HEK293 (cell line): ENCODE results near the gene ANKFN1.

Experiments
- CTCF ChIA-PET: fragments of 350-600 bp; formaldehyde crosslinking; extraction: SDS; loops from one replicate; lab custom pipeline; 2021; ENCODE audit warnings: antibody characterized with exemption; lab: Yijun Ruan, JAX
- POLR2A ChIA-PET: fragments of 300-600 bp; formaldehyde crosslinking; extraction: SDS; loops from one replicate; lab custom pipeline; 2020; ENCODE audit warnings: antibody characterized with exemption, inconsistent platforms; lab: Yijun Ruan, JAX
- H3K27ac ChIP-seq: fragments of 200-500 bp; sonication (Bioruptor generic); 2 replicates; pipeline ENCODE4 v1.5.1; 2014; ENCODE audit warnings: low read depth, low read length, control low read depth, inconsistent platforms; ENCODE audit errors: extremely low read depth
- H3K36me3 ChIP-seq, 2 experiments: fragments of 200-500 bp in 1 of 2; sonication (Bioruptor generic) in 1 of 2; 1 replicate in 1 of 2; 2 replicates in 1 of 2; pipeline ENCODE4 v1.5.1; 2014 to 2017; ENCODE audit warnings: inconsistent platforms in 2 of 2, low read length in 2 of 2; ENCODE audit not compliant: control insufficient read depth in 2 of 2, insufficient read depth in 1 of 2
- H3K4me1 ChIP-seq: fragments of 200-500 bp; sonication (Bioruptor generic); 2 replicates; pipeline ENCODE4 v1.5.1; 2014; ENCODE audit warnings: mild to moderate bottlenecking, low read length, inconsistent platforms; ENCODE audit not compliant: control insufficient read depth, insufficient read depth
- H3K4me3 ChIP-seq: 2 replicates; pipeline ENCODE4 v1.5.1; 2011; ENCODE audit warnings: low read depth, mild to moderate bottlenecking, control low read depth, low read length, moderate library complexity
- H3K9me3 ChIP-seq: fragments of 200-500 bp; sonication (Bioruptor generic); 2 replicates; pipeline ENCODE4 v1.5.1; 2014; ENCODE audit warnings: low read depth, low read length, inconsistent platforms; ENCODE audit not compliant: control insufficient read depth, insufficient read depth
- KLF9 ChIP-seq: fragments of 450-650 bp; formaldehyde crosslinking; IDR thresholded peaks from 2 replicates; pipeline ENCODE4 v1.5.1; 2016; ENCODE audit warnings: missing biosample characterization, missing genetic modification characterization, low read depth
- OSR2 ChIP-seq: fragments of 450-650 bp; formaldehyde crosslinking; IDR thresholded peaks from 2 replicates; pipeline ENCODE4 v1.5.1; 2016; ENCODE audit warnings: missing biosample characterization, missing genetic modification characterization
- PRDM1 ChIP-seq: fragments of 450-650 bp; formaldehyde crosslinking; IDR thresholded peaks from 2 replicates; pipeline ENCODE4; 2016; ENCODE audit warnings: missing biosample characterization, missing genetic modification characterization
- YY1 ChIP-seq: fragments of 450-650 bp; formaldehyde crosslinking; IDR thresholded peaks from 2 replicates; pipeline ENCODE4 v1.5.1; 2018; ENCODE audit warnings: missing biosample characterization, missing genetic modification characterization
- ZBTB8A ChIP-seq: fragments of 450-650 bp; formaldehyde crosslinking; IDR thresholded peaks from 2 replicates; pipeline ENCODE4 v1.5.1; 2016; ENCODE audit warnings: missing biosample characterization, missing genetic modification characterization
- ZNF155 ChIP-seq: fragments of 450-650 bp; formaldehyde crosslinking; IDR thresholded peaks from 2 replicates; pipeline ENCODE4 v1.5.1; 2016; ENCODE audit warnings: missing biosample characterization, missing genetic modification characterization
- ZNF223 ChIP-seq: fragments of 450-650 bp; formaldehyde crosslinking; IDR thresholded peaks from 2 replicates; pipeline ENCODE4 v1.5.1; 2016; ENCODE audit warnings: missing biosample characterization, missing genetic modification characterization
- ZNF23 ChIP-seq: fragments of 450-650 bp; formaldehyde crosslinking; IDR thresholded peaks from 2 replicates; pipeline ENCODE4 v1.5.1; 2016; ENCODE audit warnings: missing biosample characterization, missing genetic modification characterization, borderline replicate concordance
- ZNF354C ChIP-seq: fragments of 450-650 bp; formaldehyde crosslinking; IDR thresholded peaks from 2 replicates; pipeline ENCODE4 v1.5.1; 2016; ENCODE audit warnings: missing biosample characterization, missing genetic modification characterization, low read depth, borderline replicate concordance
- ZNF529 ChIP-seq: fragments of 450-650 bp; formaldehyde crosslinking; IDR thresholded peaks from 2 replicates; pipeline ENCODE4 v1.5.1; 2017; ENCODE audit warnings: missing genetic modification characterization, missing biosample characterization; ENCODE audit not compliant: insufficient replicate concordance
- ZNF544 ChIP-seq: fragments of 450-650 bp; formaldehyde crosslinking; IDR thresholded peaks from 2 replicates; pipeline ENCODE4 v1.5.0; 2017; ENCODE audit warnings: missing biosample characterization, missing genetic modification characterization
- ZNF555 ChIP-seq: fragments of 450-650 bp; formaldehyde crosslinking; conservative IDR thresholded peaks from 2 replicates; pipeline ENCODE4 v1.5.1; 2017; ENCODE audit warnings: missing biosample characterization, mild to moderate bottlenecking, missing genetic modification characterization, inconsistent platforms
- ZNF560 ChIP-seq: fragments of 450-650 bp; formaldehyde crosslinking; IDR thresholded peaks from 2 replicates; pipeline ENCODE4 v1.5.1; 2017; ENCODE audit warnings: missing biosample characterization, missing genetic modification characterization, borderline replicate concordance
- ZNF654 ChIP-seq: fragments of 450-650 bp; formaldehyde crosslinking; IDR thresholded peaks from 2 replicates; pipeline ENCODE4 v1.5.1; 2016; ENCODE audit warnings: low read depth, missing biosample characterization, missing genetic modification characterization
- ZNF670 ChIP-seq: fragments of 450-650 bp; formaldehyde crosslinking; IDR thresholded peaks from 2 replicates; pipeline ENCODE4 v1.5.1; 2016; ENCODE audit warnings: missing biosample characterization, missing genetic modification characterization, low read depth
- ZNF791 ChIP-seq: fragments of 450-650 bp; formaldehyde crosslinking; IDR thresholded peaks from 2 replicates; pipeline ENCODE4 v1.5.1; 2016; ENCODE audit warnings: missing biosample characterization, missing genetic modification characterization
- ZNF792 ChIP-seq: fragments of 450-650 bp; formaldehyde crosslinking; IDR thresholded peaks from 2 replicates; pipeline ENCODE4 v1.5.1; 2016; ENCODE audit warnings: missing biosample characterization, missing genetic modification characterization
- TF ChIP-seq, protein P1 (sequence below): fragments of 450-650 bp; formaldehyde crosslinking; IDR thresholded peaks from 2 replicates; pipeline ENCODE4 v1.5.1; 2016; ENCODE audit warnings: missing biosample characterization, missing genetic modification characterization
- TF ChIP-seq, protein P2 (sequence below): fragments of 450-650 bp; formaldehyde crosslinking; IDR thresholded peaks from 2 replicates; pipeline ENCODE4 v1.5.1; 2016; ENCODE audit warnings: missing biosample characterization, missing genetic modification characterization
- TF ChIP-seq, protein P3 (sequence below): fragments of 450-650 bp; formaldehyde crosslinking; IDR thresholded peaks from 2 replicates; pipeline ENCODE4 v1.5.1; 2016; ENCODE audit warnings: missing biosample characterization, missing genetic modification characterization
- TF ChIP-seq, protein P4 (sequence below): fragments of 450-650 bp; formaldehyde crosslinking; IDR thresholded peaks from 2 replicates; pipeline ENCODE4 v1.5.1; 2016; ENCODE audit warnings: missing biosample characterization, missing genetic modification characterization
- TF ChIP-seq, protein P5 (sequence below): fragments of 450-650 bp; formaldehyde crosslinking; IDR thresholded peaks from 2 replicates; pipeline ENCODE4 v1.5.1; 2016; ENCODE audit warnings: missing biosample characterization, missing genetic modification characterization
- TF ChIP-seq, protein P6 (sequence below): fragments of 450-650 bp; formaldehyde crosslinking; IDR thresholded peaks from 2 replicates; pipeline ENCODE4 v1.5.1; 2017; ENCODE audit warnings: missing biosample characterization, mild to moderate bottlenecking, missing genetic modification characterization, moderate library complexity

Gene ANKFN1

DNA sequence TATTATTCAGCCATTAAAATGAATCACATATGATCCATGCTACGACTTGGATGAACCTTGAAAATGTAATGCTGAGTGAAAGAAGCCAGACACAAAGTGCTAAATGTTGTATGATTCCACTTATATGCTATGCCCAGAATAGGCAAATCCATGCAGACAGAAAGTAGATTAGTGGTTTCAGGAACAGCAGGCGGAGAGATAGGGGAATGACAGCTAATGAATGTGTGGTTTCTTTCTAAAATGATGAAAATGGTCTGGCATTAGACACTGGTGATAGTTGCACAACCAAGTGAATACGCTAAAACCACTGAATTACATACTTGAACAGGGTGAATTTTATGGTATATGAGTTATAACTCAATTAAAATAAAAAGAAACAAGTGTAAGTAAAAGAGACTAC, 318.4 kb downstream of the ANKFN1 start:
- Histone ChIP-seq H3K27ac (no peak overlapping the region), H3K9me3 (no peaks in the 10 kb centered on the region), H3K4me3 (no peak overlapping the region), H3K36me3 (no peaks in the 10 kb centered on the region), H3K4me1 (no peaks in the 10 kb centered on the region)
- TF ChIP-seq, protein P1, sequence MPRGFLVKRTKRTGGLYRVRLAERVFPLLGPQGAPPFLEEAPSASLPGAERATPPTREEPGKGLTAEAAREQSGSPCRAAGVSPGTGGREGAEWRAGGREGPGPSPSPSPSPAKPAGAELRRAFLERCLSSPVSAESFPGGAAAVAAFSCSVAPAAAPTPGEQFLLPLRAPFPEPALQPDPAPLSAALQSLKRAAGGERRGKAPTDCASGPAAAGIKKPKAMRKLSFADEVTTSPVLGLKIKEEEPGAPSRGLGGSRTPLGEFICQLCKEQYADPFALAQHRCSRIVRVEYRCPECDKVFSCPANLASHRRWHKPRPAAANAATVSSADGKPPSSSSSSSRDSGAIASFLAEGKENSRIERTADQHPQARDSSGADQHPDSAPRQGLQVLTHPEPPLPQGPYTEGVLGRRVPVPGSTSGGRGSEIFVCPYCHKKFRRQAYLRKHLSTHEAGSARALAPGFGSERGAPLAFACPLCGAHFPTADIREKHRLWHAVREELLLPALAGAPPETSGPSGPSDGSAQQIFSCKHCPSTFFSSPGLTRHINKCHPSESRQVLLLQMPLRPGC (tag by site-specific recombination), result no peak
- TF ChIP-seq ZNF23 (tag by site-specific recombination) (no peak), ZBTB8A (tag by site-specific recombination) (no peak), ZNF670 (tag by site-specific recombination) (no peak), ZNF155 (tag by site-specific recombination) (no peak), KLF9 (tag by site-specific recombination) (no peak), YY1 (no peak), ZNF654 (tag by site-specific recombination) (no peak), ZNF354C (tag by site-specific recombination) (no peak)
- CTCF ChIA-PET, result no interaction called here
- POLR2A ChIA-PET, result no interaction called here

DNA sequence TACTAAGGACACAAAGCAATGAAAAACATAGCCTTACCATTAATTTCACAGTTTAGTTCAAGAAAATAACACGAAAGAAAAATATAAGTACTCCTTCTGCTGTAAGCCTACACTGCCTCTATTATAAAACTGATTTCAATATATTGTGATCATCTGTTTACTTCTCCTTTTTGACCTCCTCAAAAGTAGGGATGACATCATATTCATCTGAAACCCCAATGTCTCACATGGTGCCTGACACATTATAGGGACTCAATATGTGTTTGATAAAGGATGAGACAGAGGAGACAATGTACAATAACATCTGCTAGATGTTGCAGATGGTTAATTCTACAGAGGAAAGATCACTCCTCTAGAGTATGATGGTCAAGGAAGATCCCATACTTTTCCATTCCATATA, 321.8 kb downstream of the ANKFN1 start:
- CTCF ChIA-PET, result no interaction called here
- no peak overlapping the region for H3K27ac ChIP-seq
- H3K4me3 ChIP-seq, result no peak overlapping the region
- POLR2A ChIA-PET, result no interaction called here
- no peaks in the 10 kb centered on the region for H3K36me3 ChIP-seq
- H3K4me1 ChIP-seq, result no peaks in the 10 kb centered on the region
- TF ChIP-seq ZNF560 (tag by site-specific recombination) (no peak), PRDM1 (no peak), ZNF529 (no peak), ZNF792 (no peak), ZNF791 (tag by site-specific recombination) (no peak), ZNF544 (tag by site-specific recombination) (no peak), ZNF555 (no peak), ZNF223 (tag by site-specific recombination) (no peak), OSR2 (tag by site-specific recombination) (no peak)
- TF ChIP-seq, protein P2, sequence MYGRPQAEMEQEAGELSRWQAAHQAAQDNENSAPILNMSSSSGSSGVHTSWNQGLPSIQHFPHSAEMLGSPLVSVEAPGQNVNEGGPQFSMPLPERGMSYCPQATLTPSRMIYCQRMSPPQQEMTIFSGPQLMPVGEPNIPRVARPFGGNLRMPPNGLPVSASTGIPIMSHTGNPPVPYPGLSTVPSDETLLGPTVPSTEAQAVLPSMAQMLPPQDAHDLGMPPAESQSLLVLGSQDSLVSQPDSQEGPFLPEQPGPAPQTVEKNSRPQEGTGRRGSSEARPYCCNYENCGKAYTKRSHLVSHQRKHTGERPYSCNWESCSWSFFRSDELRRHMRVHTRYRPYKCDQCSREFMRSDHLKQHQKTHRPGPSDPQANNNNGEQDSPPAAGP, result no peak
- TF ChIP-seq, protein P3, sequence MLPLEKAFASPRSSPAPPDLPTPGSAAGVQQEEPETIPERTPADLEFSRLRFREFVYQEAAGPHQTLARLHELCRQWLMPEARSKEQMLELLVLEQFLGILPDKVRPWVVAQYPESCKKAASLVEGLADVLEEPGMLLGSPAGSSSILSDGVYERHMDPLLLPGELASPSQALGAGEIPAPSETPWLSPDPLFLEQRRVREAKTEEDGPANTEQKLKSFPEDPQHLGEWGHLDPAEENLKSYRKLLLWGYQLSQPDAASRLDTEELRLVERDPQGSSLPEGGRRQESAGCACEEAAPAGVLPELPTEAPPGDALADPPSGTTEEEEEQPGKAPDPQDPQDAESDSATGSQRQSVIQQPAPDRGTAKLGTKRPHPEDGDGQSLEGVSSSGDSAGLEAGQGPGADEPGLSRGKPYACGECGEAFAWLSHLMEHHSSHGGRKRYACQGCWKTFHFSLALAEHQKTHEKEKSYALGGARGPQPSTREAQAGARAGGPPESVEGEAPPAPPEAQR, result no peak
- TF ChIP-seq, protein P4, sequence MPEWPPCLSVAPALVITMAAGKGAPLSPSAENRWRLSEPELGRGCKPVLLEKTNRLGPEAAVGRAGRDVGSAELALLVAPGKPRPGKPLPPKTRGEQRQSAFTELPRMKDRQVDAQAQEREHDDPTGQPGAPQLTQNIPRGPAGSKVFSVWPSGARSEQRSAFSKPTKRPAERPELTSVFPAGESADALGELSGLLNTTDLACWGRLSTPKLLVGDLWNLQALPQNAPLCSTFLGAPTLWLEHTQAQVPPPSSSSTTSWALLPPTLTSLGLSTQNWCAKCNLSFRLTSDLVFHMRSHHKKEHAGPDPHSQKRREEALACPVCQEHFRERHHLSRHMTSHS (tag by site-specific recombination), result no peak
- TF ChIP-seq, protein P5, sequence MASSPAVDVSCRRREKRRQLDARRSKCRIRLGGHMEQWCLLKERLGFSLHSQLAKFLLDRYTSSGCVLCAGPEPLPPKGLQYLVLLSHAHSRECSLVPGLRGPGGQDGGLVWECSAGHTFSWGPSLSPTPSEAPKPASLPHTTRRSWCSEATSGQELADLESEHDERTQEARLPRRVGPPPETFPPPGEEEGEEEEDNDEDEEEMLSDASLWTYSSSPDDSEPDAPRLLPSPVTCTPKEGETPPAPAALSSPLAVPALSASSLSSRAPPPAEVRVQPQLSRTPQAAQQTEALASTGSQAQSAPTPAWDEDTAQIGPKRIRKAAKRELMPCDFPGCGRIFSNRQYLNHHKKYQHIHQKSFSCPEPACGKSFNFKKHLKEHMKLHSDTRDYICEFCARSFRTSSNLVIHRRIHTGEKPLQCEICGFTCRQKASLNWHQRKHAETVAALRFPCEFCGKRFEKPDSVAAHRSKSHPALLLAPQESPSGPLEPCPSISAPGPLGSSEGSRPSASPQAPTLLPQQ, result no peak
- TF ChIP-seq, protein P6, sequence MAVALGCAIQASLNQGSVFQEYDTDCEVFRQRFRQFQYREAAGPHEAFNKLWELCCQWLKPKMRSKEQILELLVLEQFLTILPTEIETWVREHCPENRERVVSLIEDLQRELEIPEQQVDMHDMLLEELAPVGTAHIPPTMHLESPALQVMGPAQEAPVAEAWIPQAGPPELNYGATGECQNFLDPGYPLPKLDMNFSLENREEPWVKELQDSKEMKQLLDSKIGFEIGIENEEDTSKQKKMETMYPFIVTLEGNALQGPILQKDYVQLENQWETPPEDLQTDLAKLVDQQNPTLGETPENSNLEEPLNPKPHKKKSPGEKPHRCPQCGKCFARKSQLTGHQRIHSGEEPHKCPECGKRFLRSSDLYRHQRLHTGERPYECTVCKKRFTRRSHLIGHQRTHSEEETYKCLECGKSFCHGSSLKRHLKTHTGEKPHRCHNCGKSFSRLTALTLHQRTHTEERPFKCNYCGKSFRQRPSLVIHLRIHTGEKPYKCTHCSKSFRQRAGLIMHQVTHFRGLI, result no peak
- no peaks in the 10 kb centered on the region for H3K9me3 ChIP-seq
